HCT116 (cell line): Measurements from ENCODE around the gene FAM131A. TPM values are rescaled to one million over a fixed set of nuclear protein-coding genes. Genes with fewer than 3 reads are reported as not detected.

ENCODE experiments used
- ATAC-seq: fragments of 200-7000 bp; cut with Tn5 transposase; 2 replicates; pipeline ENCODE4 v1.9.1; 2020; ENCODE audit warnings: mild to moderate bottlenecking, moderate library complexity
- BruUV-seq: library from RNA; stranded (reverse); fragments of 400-500 nt; replicated peaks from 2 replicates; lab custom pipeline; 2021; lab: Mats Ljungman, UMichigan
- CTCF ChIA-PET: fragments of 300-600 bp; sonication (Branson Sonifier 250); formaldehyde crosslinking; loops from one replicate; lab custom pipeline; 2021; ENCODE audit warnings: antibody characterized with exemption; lab: Charles Lee
- POLR2A ChIA-PET: fragments of 300-600, 350-600 bp; sonication (Branson Sonifier 250); formaldehyde crosslinking; loops from one replicate; lab custom pipeline; 2021; ENCODE audit warnings: antibody characterized with exemption; lab: Charles Lee
- RAD21 ChIA-PET, 2 experiments: fragments of 300-600 bp; sonication (Branson Sonifier 250); formaldehyde crosslinking; loops; one replicate each; lab custom pipeline; 2023; ENCODE audit warnings: low total read pairs in 2 of 2; ENCODE audit not compliant: uncharacterized antibody in 2 of 2, unreplicated experiment in 2 of 2, low non-redundant PET in 1 of 2; lab: Charles Lee
- DNase-seq: peaks from one replicate; pipeline ENCODE4 v3.0.0-alpha.2; 2010; ENCODE audit warnings: low read depth, low spot score
- H2AFZ ChIP-seq: fragments of 200-600 bp; shearing (Covaris generic), sonication (generic); 2 replicates; pipeline ENCODE4 v1.6.1; 2017; ENCODE audit warnings: low read depth, mixed run types, mixed read lengths, antibody characterized with exemption, low read length; ENCODE audit not compliant: poor library complexity, severe bottlenecking
- H3K27ac ChIP-seq: 2 replicates; pipeline ENCODE4 v1.5.1; 2012; ENCODE audit warnings: low read depth, low read length
- H3K27me3 ChIP-seq: fragments of 200-600 bp; sonication (generic); 2 replicates; pipeline ENCODE4 v1.6.1; 2016; ENCODE audit warnings: mixed run types, low read length, mixed read lengths; ENCODE audit not compliant: insufficient read depth
- H3K36me3 ChIP-seq, 2 experiments: fragments of 200-500 bp in 1 of 2; fragments of 200-600 bp in 1 of 2; sonication (Bioruptor generic) in 1 of 2; sonication (generic) in 1 of 2; 2 replicates each; pipeline versions ENCODE4 v1.5.1 to v1.6.1; 2014 to 2016; ENCODE audit warnings: low read length in 2 of 2, inconsistent platforms in 1 of 2, mixed read lengths in 1 of 2, mixed run types in 1 of 2; ENCODE audit not compliant: insufficient read depth in 2 of 2, control insufficient read depth in 1 of 2
- H3K4me1 ChIP-seq, 2 experiments: fragments of 200-600 bp in 1 of 2; sonication (generic) in 1 of 2; 2 replicates each; pipeline versions ENCODE4 v1.5.1 to v1.6.1; 2012 to 2017; ENCODE audit warnings: low read length in 2 of 2, inconsistent platforms in 1 of 2, mild to moderate bottlenecking in 1 of 2, mixed read lengths in 1 of 2, mixed run types in 1 of 2, moderate library complexity in 1 of 2; ENCODE audit not compliant: insufficient read depth in 2 of 2, control insufficient read depth in 1 of 2
- H3K4me2 ChIP-seq: fragments of 200-600 bp; sonication (generic); 2 replicates; pipeline ENCODE4 v1.6.1; 2017; ENCODE audit warnings: mixed run types, low read length, mixed read lengths
- H3K4me3 ChIP-seq, 2 experiments: fragments of 200-600 bp in 1 of 2; sonication (generic) in 1 of 2; replicated peaks in 1 of 2; 2 replicates each; pipeline ENCODE4 v1.5.1; 2011 to 2016; ENCODE audit warnings: low read length in 2 of 2, control low read depth in 1 of 2, low read depth in 1 of 2, mild to moderate bottlenecking in 1 of 2, mixed read lengths in 1 of 2, mixed run types in 1 of 2
- H3K79me2 ChIP-seq: fragments of 200-600 bp; sonication (generic); 2 replicates; pipeline ENCODE4 v1.6.1; 2017; ENCODE audit warnings: mild to moderate bottlenecking, mixed run types, low read length, moderate library complexity, mixed read lengths; ENCODE audit not compliant: insufficient read depth
- H3K9ac ChIP-seq: fragments of 200-600 bp; sonication (generic); 2 replicates; pipeline ENCODE4 v1.6.1; 2016; ENCODE audit warnings: low read length, mixed read lengths
- H3K9me2 ChIP-seq: fragments of 200-600 bp; sonication (generic), shearing (Covaris generic); 2 replicates; pipeline ENCODE4 v1.6.1; 2017; ENCODE audit warnings: mixed run types, mild to moderate bottlenecking, moderate library complexity; ENCODE audit not compliant: insufficient read depth
- H3K9me3 ChIP-seq, 2 experiments: fragments of 200-500 bp in 1 of 2; fragments of 200-600 bp in 1 of 2; sonication (Bioruptor generic) in 1 of 2; sonication (generic) in 1 of 2; 2 replicates each; pipeline ENCODE4 v1.6.1; 2014 to 2017; ENCODE audit warnings: low read length in 2 of 2, mixed read lengths in 2 of 2, inconsistent platforms in 1 of 2, low read depth in 1 of 2, mild to moderate bottlenecking in 1 of 2, mixed run types in 1 of 2, moderate library complexity in 1 of 2; ENCODE audit not compliant: control insufficient read depth in 1 of 2, insufficient read depth in 1 of 2
- H4K20me1 ChIP-seq: fragments of 200-600 bp; sonication (generic), shearing (Covaris generic); 2 replicates; pipeline ENCODE4 v1.6.1; 2017; ENCODE audit warnings: mixed run types, mild to moderate bottlenecking, moderate library complexity; ENCODE audit not compliant: insufficient read depth
- ATF3 ChIP-seq: IDR thresholded peaks from 2 replicates; pipeline ENCODE4 v1.6.1; 2012
- ELF1 ChIP-seq: IDR thresholded peaks from 2 replicates; pipeline ENCODE4 v1.6.1; 2012; ENCODE audit warnings: low read depth, borderline replicate concordance
- SIN3A ChIP-seq: IDR thresholded peaks from 2 replicates; pipeline ENCODE4 v1.6.1; 2012; ENCODE audit warnings: low read depth
- SP1 ChIP-seq: IDR thresholded peaks from 2 replicates; pipeline ENCODE4 v1.6.1; 2012; ENCODE audit warnings: low read depth
- ZFX ChIP-seq: fragments of 450-650 bp; IDR thresholded peaks from 2 replicates; pipeline ENCODE4 v1.6.1; 2017
- intact Hi-C: fragments of 100-400 bp; cut with micrococcal nuclease; formaldehyde crosslinking; loops from 2 replicates; pipeline ENCODE4 v1.10.0; 2022
- total RNA-seq: library from RNA; stranded (reverse); gene quantifications from one replicate; pipeline ENCODE4 v1.2.1, GENCODE V29; 2021; ENCODE audit not compliant: unreplicated experiment
- TF ChIP-seq, protein P1 (sequence below): IDR thresholded peaks from 2 replicates; pipeline ENCODE4 v1.6.1; 2012

Gene FAM131A
- total RNA-seq, 1 experiment from 2014 or later, result 17.8 TPM

GRCh38 chr3:184371570-184372018 lies 34.2 kb downstream of the FAM131A start (continued):
- TF ChIP-seq, protein P1, sequence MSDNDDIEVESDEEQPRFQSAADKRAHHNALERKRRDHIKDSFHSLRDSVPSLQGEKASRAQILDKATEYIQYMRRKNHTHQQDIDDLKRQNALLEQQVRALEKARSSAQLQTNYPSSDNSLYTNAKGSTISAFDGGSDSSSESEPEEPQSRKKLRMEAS, result no peak
- TF ChIP-seq SIN3A, result no peak

GRCh38 chr3:184372296-184372821 lies 35.0 kb downstream of the FAM131A start:
- intact Hi-C loops, result loop anchor here (10.0 kb wide), 2 partner anchors 142 to 402 kb away; no protein-coding TSS in a partner anchor
- no peak for ATAC-seq
- RAD21 ChIA-PET, result interaction anchor here (0.6 to 2.2 kb wide), 8 partner anchors 10 to 189 kb away, joined by 3 to 19 read pairs (median 7); partner anchors contain the start of gene EPHB3 (in 1 of the 2)

DNA sequence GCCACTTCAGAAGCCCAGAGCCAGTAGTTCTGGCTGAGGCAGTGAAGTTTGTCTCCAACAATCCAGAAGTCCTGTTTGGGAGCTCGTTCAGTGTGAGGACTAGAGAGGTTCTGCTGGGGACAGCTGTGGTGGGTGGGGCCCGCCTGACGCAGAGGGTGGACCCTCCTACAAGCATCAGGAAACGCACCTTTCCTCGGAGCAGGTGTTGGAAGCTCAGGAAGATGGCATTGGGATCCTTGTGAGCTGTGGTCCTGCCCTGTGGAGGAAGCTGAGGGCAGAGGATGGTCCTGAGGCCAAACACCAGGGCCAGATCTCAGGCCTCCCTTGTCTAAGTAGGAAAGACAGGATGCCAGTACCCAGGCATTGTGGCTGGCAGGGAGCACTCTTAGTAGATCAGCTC lies 35.5 kb downstream of the FAM131A start:
- Histone ChIP-seq H3K4me2 (peak overlapping the region; percentile 41), H3K9me2 (no peaks in the 10 kb centered on the region), H3K27ac (no peak overlapping the region), H3K4me1 (peaks cover 5 to 28% of the 10 kb centered on the region in 2 experiments; a peak in 3 of 4 replicates), H2AFZ (no peak overlapping the region), H3K9me3 (no peaks in the 10 kb centered on the region), H3K4me3 (no peak overlapping the region), H3K27me3 (no peaks in the 10 kb centered on the region), H3K79me2 (no peaks in the 10 kb centered on the region), H3K36me3 (peaks cover 8 to 16% of the 10 kb centered on the region in 2 experiments; a peak in 3 of 4 replicates), H3K9ac (no peak overlapping the region), H4K20me1 (peaks cover 5% of the 10 kb centered on the region; the same call in 1 of the 2 replicates)
- ATAC-seq, result no peak
- no peak for TF ChIP-seq SP1
- no peak for TF ChIP-seq ZFX
- no peak for TF ChIP-seq ATF3
- no peak for TF ChIP-seq ELF1
- CTCF ChIA-PET, result interaction anchor here (0.7 to 6.1 kb wide), 6 partner anchors 96 to 404 kb away, joined by 3 to 152 read pairs (median 6); partner anchors contain the start of gene EPHB3
- RAD21 ChIA-PET, result interaction anchor here in 1 of 2 experiments (2.1 to 2.2 kb wide), 2 partner anchors 168 to 188 kb away, joined by 9 to 19 read pairs; partner anchors contain the start of gene EPHB3
- no peak for DNase-seq
- POLR2A ChIA-PET, result interaction anchor here (0.6 to 1.2 kb wide), 2 partner anchors 132 to 170 kb away, joined by 3 to 5 read pairs; no protein-coding TSS in a partner anchor
- intact Hi-C loops, result loop anchor here (10.0 kb wide), 2 partner anchors 142 to 402 kb away; no protein-coding TSS in a partner anchor
- no TSS peak for BruUV-seq

More at GRCh38 chr3:184372296-184372821, 35.0 kb downstream of the FAM131A start:
- Histone ChIP-seq H3K9me2 (no peaks in the 10 kb centered on the region), H2AFZ (no peak overlapping the region), H3K4me2 (no peak overlapping the region), H3K27me3 (no peaks in the 10 kb centered on the region), H3K79me2 (no peaks in the 10 kb centered on the region), H3K4me1 (peaks cover 5 to 23% of the 10 kb centered on the region in 2 experiments; a peak in 3 of 4 replicates), H3K9me3 (no peaks in the 10 kb centered on the region), H3K9ac (no peak overlapping the region), H3K27ac (no peak overlapping the region), H3K4me3 (no peak overlapping the region), H3K36me3 (peaks cover 11 to 20% of the 10 kb centered on the region in 2 experiments; a peak in 3 of 4 replicates), H4K20me1 (peaks cover 5% of the 10 kb centered on the region; the same call in 1 of the 2 replicates)
- ChIA-PET CTCF (interaction anchor here (0.6 to 6.1 kb wide), 16 partner anchors 10 to 477 kb away, joined by 3 to 152 read pairs (median 6); no protein-coding TSS in a partner anchor), POLR2A (interaction anchor here (0.6 to 1.6 kb wide), 5 partner anchors 10 to 171 kb away, joined by 3 to 13 read pairs (median 5); no protein-coding TSS in a partner anchor)
- TF ChIP-seq ZFX, result no peak
- BruUV-seq, result no TSS peak
- DNase-seq, result no peak
